CD4-positive, alpha-beta T cell (primary cell): ENCODE data around the gene C1orf167. TPM values are rescaled to one million over a fixed set of nuclear protein-coding genes. Genes with fewer than 3 reads are reported as not detected.
A peak's percentile ranks its signal among the peaks of the same experiment; 100 is the strongest.

Experiments
- ATAC-seq: fragments of 200-7000 bp; cut with Tn5 transposase; one replicate; pipeline ENCODE4 v1.10.0; 2022; ENCODE audit warnings: mild to moderate bottlenecking; ENCODE audit not compliant: poor library complexity
- CTCF ChIA-PET: fragments of 350-600 bp; sonication (Branson Sonifier 250); formaldehyde crosslinking; loops from one replicate; lab custom pipeline; 2021; ENCODE audit warnings: antibody characterized with exemption, inconsistent platforms; lab: Charles Lee
- POLR2A ChIA-PET: fragments of 350-600 bp; sonication (Branson Sonifier 250); formaldehyde crosslinking; loops from one replicate; lab custom pipeline; 2021; ENCODE audit warnings: antibody characterized with exemption, inconsistent platforms; lab: Charles Lee
- DNase-seq, 14 experiments: peaks; one replicate each; pipeline ENCODE4 v3.0.0-alpha.2; 2013 to 2020; ENCODE audit warnings: mixed read lengths in 2 of 14
- H3K27ac ChIP-seq, 2 donors: one replicate each; pipeline versions ENCODE4 v1.5.1 to v1.7.0; 2013; ENCODE audit warnings: low read length in 2 of 2, low read depth in 1 of 2, mild to moderate bottlenecking in 1 of 2
- H3K27me3 ChIP-seq, 2 experiments: 1 replicate in 1 of 2; 2 replicates in 1 of 2; pipeline versions ENCODE4 v1.6.1 to v1.7.0; 2013; ENCODE audit warnings: low read length in 2 of 2, control low read depth in 1 of 2, mild to moderate bottlenecking in 1 of 2, moderate library complexity in 1 of 2; ENCODE audit not compliant: insufficient read depth in 2 of 2, control insufficient read depth in 1 of 2
- H3K36me3 ChIP-seq: one replicate; pipeline ENCODE4 v1.6.1; 2013; ENCODE audit warnings: low read length, control low read depth; ENCODE audit not compliant: insufficient read depth
- H3K4me1 ChIP-seq: one replicate; pipeline ENCODE4 v1.6.1; 2013; ENCODE audit warnings: low read length, control low read depth; ENCODE audit not compliant: insufficient read depth
- H3K4me3 ChIP-seq: one replicate; pipeline ENCODE4 v1.5.1; 2013; ENCODE audit warnings: mild to moderate bottlenecking, low read length, moderate library complexity
- H3K9me3 ChIP-seq, 2 experiments: 1 replicate in 1 of 2; 2 replicates in 1 of 2; pipeline versions ENCODE4 v1.6.1 to v1.7.0; 2013; ENCODE audit warnings: low read length in 2 of 2, mild to moderate bottlenecking in 2 of 2, control low read depth in 1 of 2, moderate library complexity in 1 of 2; ENCODE audit not compliant: control insufficient read depth in 1 of 2, insufficient read depth in 1 of 2
- H3K27ac Mint-ChIP-seq: one replicate; pipeline ENCODE4 v1.8.0; 2020; ENCODE audit warnings: mixed read lengths
- H3K27me3 Mint-ChIP-seq: one replicate; pipeline ENCODE4 v1.8.0; 2021; ENCODE audit warnings: mixed read lengths
- H3K36me3 Mint-ChIP-seq: one replicate; pipeline ENCODE4 v1.8.0; 2021; ENCODE audit warnings: low read depth, mixed read lengths
- H3K4me1 Mint-ChIP-seq: one replicate; pipeline ENCODE4 v1.8.0; 2021; ENCODE audit warnings: low read depth, mixed read lengths
- H3K4me3 Mint-ChIP-seq: one replicate; pipeline ENCODE4 v1.8.0; 2020; ENCODE audit warnings: mild to moderate bottlenecking, mixed read lengths
- H3K9me3 Mint-ChIP-seq: one replicate; pipeline ENCODE4 v1.8.0; 2020; ENCODE audit warnings: mixed read lengths
- intact Hi-C, 2 experiments: fragments of 100-400 bp; cut with DNase I in 1 of 2; cut with micrococcal nuclease in 1 of 2; formaldehyde crosslinking; loops; one replicate each; pipeline versions ENCODE4 v1.15.1 to v1.9.0; 2023 to 2025; cut with DNase I, micrococcal nuclease
- polyA plus RNA-seq, 2 donors: library from polyadenylated mRNA; unstranded; fragments of 120-200 nt; gene quantifications; one replicate each; pipeline ENCODE4 v1.2.1, GENCODE V29; 2013
- total RNA-seq, 174 experiments: library from RNA in 2 of 174; stranded (reverse) in 2 of 174; gene quantifications; one replicate each; pipeline ENCODE4 v1.2.3 and lab custom pipeline; 2021 to 2026
- TF ChIP-seq, protein P1 (sequence below): fragments of 200-600 bp; IDR thresholded peaks from one replicate; pipeline ENCODE4 v1.8.0; 2022; ENCODE audit warnings: antibody characterized with exemption, mild to moderate bottlenecking

The C1orf167 gene, protein sequence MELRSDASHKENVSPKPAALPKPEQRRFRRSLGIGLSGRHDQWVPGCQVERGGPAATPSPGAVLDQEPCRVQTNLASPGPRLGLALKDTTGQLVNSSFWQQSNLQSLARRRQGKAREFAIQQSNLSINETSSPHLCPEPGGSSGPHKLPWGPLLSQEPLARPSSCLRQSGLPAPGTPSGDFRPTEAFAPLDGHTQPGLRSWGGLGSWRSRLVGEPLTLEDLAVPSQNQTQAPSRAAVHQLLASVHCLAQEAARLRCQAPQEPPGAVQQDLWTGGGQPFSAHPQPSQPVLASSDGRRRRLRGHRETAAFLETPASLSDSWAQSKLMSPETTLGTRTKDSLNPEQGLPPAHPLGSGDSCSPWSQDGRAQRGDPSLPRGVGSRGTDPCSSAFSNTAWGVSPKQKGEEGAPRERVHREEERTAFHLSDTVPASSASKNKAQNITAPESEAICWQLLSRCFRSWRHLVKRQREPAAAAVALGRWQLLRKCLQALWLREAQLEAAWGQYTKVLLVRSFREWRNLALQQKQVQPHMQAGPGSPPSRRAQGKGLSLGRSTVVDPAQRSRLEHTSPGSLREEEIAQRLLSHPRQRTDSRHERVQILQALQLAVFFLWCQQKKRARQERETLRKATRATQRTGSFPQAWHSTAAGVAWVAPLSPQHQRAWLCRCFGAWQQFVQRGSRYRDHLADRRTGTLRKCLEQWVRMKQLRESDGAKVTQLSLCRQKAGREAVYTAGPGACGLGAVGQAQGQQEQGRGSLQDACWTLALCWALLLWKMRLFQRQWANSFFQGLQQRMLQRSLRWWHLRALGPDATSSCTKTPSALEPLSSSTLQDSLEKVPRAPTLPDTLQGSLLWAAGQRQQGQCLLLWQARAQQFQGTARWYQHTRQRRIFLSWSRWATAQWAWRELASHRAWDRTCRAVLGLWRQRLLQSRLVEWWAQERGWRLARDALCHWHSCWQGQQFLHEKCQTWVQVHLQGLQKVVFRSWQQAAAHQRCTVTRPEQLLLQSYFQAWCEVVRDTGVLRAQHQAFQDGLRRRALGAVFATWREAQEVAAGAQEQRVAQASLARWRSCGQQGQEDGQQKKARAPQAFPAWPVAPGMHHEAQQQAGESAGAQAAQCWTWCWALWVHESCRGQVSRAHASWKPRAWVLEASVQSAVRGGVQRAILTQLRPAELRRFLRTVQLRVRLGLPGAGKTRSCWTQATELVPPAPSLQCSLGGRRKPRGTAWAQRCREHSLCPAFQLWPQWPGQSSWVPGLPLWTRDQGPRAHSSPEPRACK (N-terminal part only)
- not detected for total RNA-seq
- not detected for polyA plus RNA-seq (2013, experiment 1 of 2)
- 0.30 TPM for polyA plus RNA-seq (2013, experiment 2 of 2)
- 0 to 0.41 (median 0) reads per million in 172 experiments for total RNA-seq (lab: John Stamatoyannopoulos, UW)

- H3K27me3 Mint-ChIP-seq = peaks cover 28% of the 10 kb centered on the region
- ATAC-seq = peak; percentile 57
- no peaks in the 10 kb centered on the region for H3K36me3 Mint-ChIP-seq
- no peaks in the 10 kb centered on the region for H3K9me3 Mint-ChIP-seq
- ChIA-PET CTCF (no interaction called here), POLR2A (no interaction called here)
- Histone ChIP-seq H3K27ac (no peak within 1 kb of the TSS), H3K4me3 (no peak within 1 kb of the TSS), H3K9me3 (peaks cover 0 to 5% of the 10 kb centered on the region in 2 experiments), H3K36me3 (no peaks in the 10 kb centered on the region), H3K4me1 (peaks cover 10% of the 10 kb centered on the region), H3K27me3 (peaks cover 5 to 21% of the 10 kb centered on the region in 2 experiments)
- no peak within 1 kb of the TSS for H3K4me3 Mint-ChIP-seq
- no peak within 1 kb of the TSS for H3K27ac Mint-ChIP-seq
- intact Hi-C loops = no loop called here
- TF ChIP-seq, protein P1, sequence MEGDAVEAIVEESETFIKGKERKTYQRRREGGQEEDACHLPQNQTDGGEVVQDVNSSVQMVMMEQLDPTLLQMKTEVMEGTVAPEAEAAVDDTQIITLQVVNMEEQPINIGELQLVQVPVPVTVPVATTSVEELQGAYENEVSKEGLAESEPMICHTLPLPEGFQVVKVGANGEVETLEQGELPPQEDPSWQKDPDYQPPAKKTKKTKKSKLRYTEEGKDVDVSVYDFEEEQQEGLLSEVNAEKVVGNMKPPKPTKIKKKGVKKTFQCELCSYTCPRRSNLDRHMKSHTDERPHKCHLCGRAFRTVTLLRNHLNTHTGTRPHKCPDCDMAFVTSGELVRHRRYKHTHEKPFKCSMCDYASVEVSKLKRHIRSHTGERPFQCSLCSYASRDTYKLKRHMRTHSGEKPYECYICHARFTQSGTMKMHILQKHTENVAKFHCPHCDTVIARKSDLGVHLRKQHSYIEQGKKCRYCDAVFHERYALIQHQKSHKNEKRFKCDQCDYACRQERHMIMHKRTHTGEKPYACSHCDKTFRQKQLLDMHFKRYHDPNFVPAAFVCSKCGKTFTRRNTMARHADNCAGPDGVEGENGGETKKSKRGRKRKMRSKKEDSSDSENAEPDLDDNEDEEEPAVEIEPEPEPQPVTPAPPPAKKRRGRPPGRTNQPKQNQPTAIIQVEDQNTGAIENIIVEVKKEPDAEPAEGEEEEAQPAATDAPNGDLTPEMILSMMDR = no peak
- DNase-seq = peak in 10 of 14 experiments; percentile 10 to 66 (median 22)
- no peaks in the 10 kb centered on the region for H3K4me1 Mint-ChIP-seq
Measured at GRCh38 chr1:11761988-11762406, at the start of gene C1orf167. TSS of gene C1orf167 (plus strand) at chr1:11762193. CDS start at chr1:11764401, 2,208 bp downstream.

DNA sequence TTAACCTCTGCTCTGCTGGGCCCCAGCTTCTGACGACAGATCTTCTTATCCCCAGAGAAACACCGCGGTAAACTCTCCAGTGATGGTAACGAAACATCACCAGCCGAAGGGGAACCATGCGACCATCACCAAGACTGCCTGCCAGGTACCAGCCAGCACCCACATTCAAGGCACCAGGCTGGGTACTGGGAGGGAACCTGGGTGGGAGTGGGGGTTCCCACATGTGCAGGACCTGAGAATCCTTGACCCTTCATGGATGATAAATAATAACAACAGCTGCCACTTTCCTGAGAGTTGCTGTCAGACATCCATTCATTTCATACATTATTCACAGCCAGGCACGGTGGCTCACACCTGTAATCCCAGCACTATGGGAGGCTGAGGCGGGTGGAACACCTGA is 49.7 kb upstream of the C1orf167 start:
- ATAC-seq (no peak), DNase-seq (no peak)
- CTCF ChIA-PET = no interaction called here
- Histone ChIP-seq H3K9me3 (no peaks in the 10 kb centered on the region), H3K27ac (no peak overlapping the region), H3K27me3 (peaks cover 0 to 3% of the 10 kb centered on the region in 2 experiments), H3K4me1 (no peaks in the 10 kb centered on the region), H3K36me3 (no peaks in the 10 kb centered on the region), H3K4me3 (no peak overlapping the region)
- Mint-ChIP-seq H3K9me3 (no peaks in the 10 kb centered on the region), H3K4me3 (no peak overlapping the region), H3K4me1 (no peaks in the 10 kb centered on the region), H3K27me3 (peaks cover 5% of the 10 kb centered on the region), H3K27ac (no peak overlapping the region), H3K36me3 (no peaks in the 10 kb centered on the region)
- TF ChIP-seq, protein P1 = no peak
- POLR2A ChIA-PET = no interaction called here
- intact Hi-C loops = no loop called here

DNA sequence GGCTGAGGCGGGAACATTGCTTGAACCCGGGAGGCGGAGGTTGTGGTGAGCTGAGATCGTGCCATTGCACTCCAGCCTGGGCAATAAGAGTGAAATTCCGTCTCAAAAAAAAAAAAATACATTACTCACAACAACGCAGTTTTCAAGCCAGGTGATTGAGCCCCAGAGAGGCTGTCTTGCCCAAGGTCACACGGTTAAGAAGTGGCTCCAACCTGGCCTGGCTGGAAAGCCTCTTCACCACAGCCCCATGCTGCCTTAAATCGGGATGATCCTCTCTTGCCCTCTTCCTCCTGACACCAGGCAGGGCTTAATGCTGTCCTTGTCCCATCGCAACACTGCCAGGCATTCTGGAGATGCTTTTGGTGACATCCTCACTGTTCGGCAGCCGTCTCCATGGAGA is 48.9 kb upstream of the C1orf167 start:
- H3K9me3 ChIP-seq = no peaks in the 10 kb centered on the region
- H3K27me3 Mint-ChIP-seq = peaks cover 5% of the 10 kb centered on the region
- no peaks in the 10 kb centered on the region for H3K9me3 Mint-ChIP-seq
- H3K36me3 Mint-ChIP-seq = no peaks in the 10 kb centered on the region
- H3K27me3 ChIP-seq = peaks cover 0 to 3% of the 10 kb centered on the region in 2 experiments
- no peaks in the 10 kb centered on the region for H3K4me1 Mint-ChIP-seq
- H3K36me3 ChIP-seq = no peaks in the 10 kb centered on the region
- no peak overlapping the region for H3K27ac ChIP-seq
- H3K4me3 ChIP-seq = no peak overlapping the region
- ChIA-PET CTCF (no interaction called here), POLR2A (no interaction called here)
- no peak for ATAC-seq
- TF ChIP-seq, protein P1 = no peak
- no peak for DNase-seq
- no peak overlapping the region for H3K27ac Mint-ChIP-seq
- no peaks in the 10 kb centered on the region for H3K4me1 ChIP-seq
- H3K4me3 Mint-ChIP-seq = no peak overlapping the region
- intact Hi-C loops = no loop called here
